NCI-H345 treated with DMSO at 0.1 percent for 48 hours (cell line): ENCODE data around the gene MSI2.

Experiments used
- DNase-seq: peaks from one replicate; lab custom pipeline; 2025; ENCODE audit not compliant: unreplicated experiment; lab: John Stamatoyannopoulos, UW

MSI2 gene

GRCh38 chr17:57429966-57430365, 173.6 kb downstream of the MSI2 start:
- no peak for DNase-seq

- DNase-seq, result no peak
Observed at GRCh38 chr17:57431415-57431814, 175.1 kb downstream of the MSI2 start.

GRCh38 chr17:57432507-57433277, 176.4 kb downstream of the MSI2 start:
- no peak for DNase-seq

GRCh38 chr17:57433452-57433851, 177.1 kb downstream of the MSI2 start:
- no peak for DNase-seq

GRCh38 chr17:57434361-57434760, 178.0 kb downstream of the MSI2 start:
- DNase-seq, result no peak

- no peak for DNase-seq
Observed at GRCh38 chr17:57436565-57436964, 180.2 kb downstream of the MSI2 start.

GRCh38 chr17:57438066-57438731, 181.9 kb downstream of the MSI2 start:
- no peak for DNase-seq

- DNase-seq, result no peak
Observed at GRCh38 chr17:57439651-57440050, 183.3 kb downstream of the MSI2 start.

- DNase-seq, result peak; percentile 59
Observed at GRCh38 chr17:57440522-57441269, 184.4 kb downstream of the MSI2 start.

GRCh38 chr17:57441270-57441600, 184.9 kb downstream of the MSI2 start:
- DNase-seq, result no peak

GRCh38 chr17:57442401-57442823, 186.1 kb downstream of the MSI2 start:
- no peak for DNase-seq

GRCh38 chr17:57442914-57443571, 186.7 kb downstream of the MSI2 start:
- no peak for DNase-seq

GRCh38 chr17:57443781-57444180, 187.5 kb downstream of the MSI2 start:
- no peak for DNase-seq

- no peak for DNase-seq
Observed at GRCh38 chr17:57444682-57445450, 188.5 kb downstream of the MSI2 start.

- DNase-seq, result no peak
Observed at GRCh38 chr17:57445772-57446472, 189.6 kb downstream of the MSI2 start.

- no peak for DNase-seq
Observed at GRCh38 chr17:57447357-57447989, 191.2 kb downstream of the MSI2 start.

GRCh38 chr17:57447990-57448758, 191.9 kb downstream of the MSI2 start:
- no peak for DNase-seq

GRCh38 chr17:57448759-57449283, 192.5 kb downstream of the MSI2 start:
- no peak for DNase-seq

GRCh38 chr17:57451191-57451590, 194.9 kb downstream of the MSI2 start:
- DNase-seq, result no peak
